Trophoblast cell (in vitro differentiated cells and primary cell): ENCODE data around the gene PRELID1.

Experiments used
- DNase-seq, 2 donors: peaks; one replicate each; pipeline ENCODE4 v3.0.0-alpha.2; 2016
- H2AFZ ChIP-seq: 2 replicates; pipeline ENCODE4 v1.6.1; 2013; ENCODE audit warnings: low read length, moderate library complexity, mild to moderate bottlenecking; ENCODE audit not compliant: insufficient read depth, poor library complexity
- H2AK5ac ChIP-seq: 2 replicates; pipeline ENCODE4 v1.6.1; 2013; ENCODE audit warnings: mild to moderate bottlenecking, low read length
- H2BK120ac ChIP-seq: 2 replicates; pipeline ENCODE4 v1.6.1; 2013; ENCODE audit warnings: low read length, mild to moderate bottlenecking, moderate library complexity; ENCODE audit not compliant: insufficient read depth, poor library complexity
- H2BK12ac ChIP-seq: 2 replicates; pipeline ENCODE4 v1.6.1; 2013; ENCODE audit warnings: mild to moderate bottlenecking, low read length, moderate library complexity
- H2BK5ac ChIP-seq: 2 replicates; pipeline ENCODE4 v1.6.1; 2013; ENCODE audit warnings: low read length, low read depth, moderate library complexity, mild to moderate bottlenecking; ENCODE audit not compliant: poor library complexity
- H3K14ac ChIP-seq: 2 replicates; pipeline ENCODE4 v1.6.1; 2013; ENCODE audit warnings: mild to moderate bottlenecking, low read length
- H3K18ac ChIP-seq: 2 replicates; pipeline ENCODE4 v1.6.1; 2013; ENCODE audit warnings: mild to moderate bottlenecking, low read length
- H3K23ac ChIP-seq: 2 replicates; pipeline ENCODE4 v1.6.1; 2013; ENCODE audit warnings: low read length
- H3K27ac ChIP-seq: 2 replicates; pipeline ENCODE4 v1.5.1; 2013; ENCODE audit warnings: low read depth, mild to moderate bottlenecking, inconsistent platforms, low read length, moderate library complexity
- H3K27me3 ChIP-seq: 2 replicates; pipeline ENCODE4 v1.6.1; 2013; ENCODE audit warnings: inconsistent platforms, mild to moderate bottlenecking, low read length, moderate library complexity; ENCODE audit not compliant: insufficient read depth
- H3K36me3 ChIP-seq, 2 experiments: 1 replicate in 1 of 2; 2 replicates in 1 of 2; pipeline ENCODE4 v1.6.1; 2013; ENCODE audit warnings: low read length in 2 of 2, mild to moderate bottlenecking in 2 of 2, moderate library complexity in 1 of 2; ENCODE audit not compliant: insufficient read depth in 2 of 2, control insufficient read depth in 1 of 2
- H3K4ac ChIP-seq: 2 replicates; pipeline ENCODE4 v1.6.1; 2013; ENCODE audit warnings: low read depth, mild to moderate bottlenecking, low read length, moderate library complexity
- H3K4me1 ChIP-seq, 2 experiments: 1 replicate in 1 of 2; 2 replicates in 1 of 2; pipeline ENCODE4 v1.6.1; 2013; ENCODE audit warnings: low read length in 2 of 2, mild to moderate bottlenecking in 2 of 2, moderate library complexity in 1 of 2; ENCODE audit not compliant: insufficient read depth in 2 of 2, control insufficient read depth in 1 of 2
- H3K4me2 ChIP-seq: 2 replicates; pipeline ENCODE4 v1.6.1; 2013; ENCODE audit warnings: inconsistent platforms, mild to moderate bottlenecking, low read length, moderate library complexity
- H3K4me3 ChIP-seq: 2 replicates; pipeline ENCODE4 v1.5.1; 2013; ENCODE audit warnings: mild to moderate bottlenecking, low read depth, low read length, inconsistent platforms
- H3K79me1 ChIP-seq: one replicate; pipeline ENCODE4 v1.6.1; 2013; ENCODE audit warnings: low read length
- H3K79me2 ChIP-seq: 2 replicates; pipeline ENCODE4 v1.6.1; 2013; ENCODE audit warnings: low read length, mild to moderate bottlenecking; ENCODE audit not compliant: control insufficient read depth, insufficient read depth, poor library complexity
- H3K9ac ChIP-seq: 2 replicates; pipeline ENCODE4 v1.6.1; 2013; ENCODE audit warnings: mild to moderate bottlenecking, low read length
- H3K9me3 ChIP-seq: 2 replicates; pipeline ENCODE4 v1.6.1; 2013; ENCODE audit warnings: low read depth, mild to moderate bottlenecking, control low read depth, inconsistent platforms, low read length; ENCODE audit not compliant: insufficient read depth
- H4K12ac ChIP-seq: 2 replicates; pipeline ENCODE4 v1.6.1; 2013; ENCODE audit warnings: low read depth, mild to moderate bottlenecking, low read length, moderate library complexity
- H4K8ac ChIP-seq: 2 replicates; pipeline ENCODE4 v1.6.1; 2013; ENCODE audit warnings: low read depth, mild to moderate bottlenecking, low read length, moderate library complexity
- H4K91ac ChIP-seq: one replicate; pipeline ENCODE4 v1.6.1; 2013; ENCODE audit warnings: low read depth, mild to moderate bottlenecking, low read length, moderate library complexity
- WGBS: extraction: QIAGEN DNeasy Blood & Tissue Kit; methylation state at CpG from one replicate; pipeline ENCODE4 v1.1.7; 2013; ENCODE audit warnings: missing lambda C conversion rate; ENCODE audit not compliant: insufficient read length, insufficient coverage; ENCODE audit errors: extremely low coverage; 5-methylcytosine and 5-hydroxymethylcytosine counted together

PRELID1 gene

GRCh38 chr5:177311723-177312648 is 8.4 kb downstream of the PRELID1 start, which contains the start of gene MXD3:
Gene MXD3 (minus strand): TSS chr5:177311898. CDS start chr5:177311830, 68 bp downstream.
- H2BK12ac ChIP-seq: no peak within 1 kb of the TSS
- peak within 1 kb of the TSS; percentile 50 for H4K91ac ChIP-seq
- peaks cover 10 to 13% of the 10 kb centered on the region in 2 experiments for H3K36me3 ChIP-seq
- H3K27ac ChIP-seq: no peak within 1 kb of the TSS
- peak within 1 kb of the TSS; percentile 54 for H3K9ac ChIP-seq
- H3K23ac ChIP-seq: no peak within 1 kb of the TSS
- peak within 1 kb of the TSS; percentile 86 for H3K4me2 ChIP-seq
- peak within 1 kb of the TSS; percentile 47 for H2AK5ac ChIP-seq
- WGBS: no CpG with 5 or more reads among the region's 78 CpGs
- H2BK5ac ChIP-seq: peak within 1 kb of the TSS; percentile 34
- peak within 1 kb of the TSS; percentile 30 for H2BK120ac ChIP-seq
- H3K27me3 ChIP-seq: no peaks in the 10 kb centered on the region
- peak within 1 kb of the TSS; percentile 65 for H3K14ac ChIP-seq
- H3K79me2 ChIP-seq: peaks cover 4% of the 10 kb centered on the region
- H3K79me1 ChIP-seq: peaks cover 10% of the 10 kb centered on the region
- no peaks in the 10 kb centered on the region for H3K9me3 ChIP-seq
- peak within 1 kb of the TSS; percentile 73 for H3K4me3 ChIP-seq
- H3K4ac ChIP-seq: peak within 1 kb of the TSS; percentile 14
- peak; percentile 95 to 96 for DNase-seq
- peak within 1 kb of the TSS; percentile 66 for H4K12ac ChIP-seq
- H3K4me1 ChIP-seq: peaks cover 11 to 19% of the 10 kb centered on the region in 2 experiments
- peak within 1 kb of the TSS; percentile 81 for H2AFZ ChIP-seq
- peak within 1 kb of the TSS; percentile 62 for H3K18ac ChIP-seq
- peak within 1 kb of the TSS; percentile 54 for H4K8ac ChIP-seq

GRCh38 chr5:177312649-177313181 is 9.1 kb downstream of the PRELID1 start:
- Histone ChIP-seq H3K4me2 (peak overlapping the region; percentile 86), H4K91ac (peak overlapping the region; percentile 20), H3K79me1 (peaks cover 10% of the 10 kb centered on the region), H3K9ac (no peak overlapping the region), H3K4ac (no peak overlapping the region), H4K12ac (peak overlapping the region; percentile 63), H3K79me2 (peaks cover 4% of the 10 kb centered on the region), H2BK120ac (no peak overlapping the region), H3K14ac (peak overlapping the region; percentile 39), H3K36me3 (peaks cover 7% of the 10 kb centered on the region in 2 experiments), H3K27me3 (no peaks in the 10 kb centered on the region), H4K8ac (peak overlapping the region; percentile 54), H3K27ac (no peak overlapping the region), H2AFZ (peak overlapping the region; percentile 60), H2BK12ac (no peak overlapping the region), H3K4me3 (peak overlapping the region; percentile 23), H3K4me1 (peaks cover 11 to 19% of the 10 kb centered on the region in 2 experiments), H3K23ac (no peak overlapping the region), H3K18ac (no peak overlapping the region), H2BK5ac (peak overlapping the region; percentile 21), H2AK5ac (peak overlapping the region; percentile 33), H3K9me3 (no peaks in the 10 kb centered on the region)
- no CpG with 5 or more reads among the region's 19 CpGs for WGBS
- peak in 1 of 2 donors; percentile 20 for DNase-seq

GRCh38 chr5:177313561-177314259 is 10.1 kb downstream of the PRELID1 start:
- Histone ChIP-seq H3K4me3 (no peak overlapping the region), H3K4ac (no peak overlapping the region), H3K27me3 (no peaks in the 10 kb centered on the region), H3K4me2 (no peak overlapping the region), H3K79me2 (peaks cover 4% of the 10 kb centered on the region), H3K9ac (no peak overlapping the region), H2AFZ (no peak overlapping the region), H3K36me3 (peaks cover 5 to 6% of the 10 kb centered on the region in 2 experiments), H4K91ac (no peak overlapping the region), H4K12ac (no peak overlapping the region), H3K9me3 (no peaks in the 10 kb centered on the region), H3K18ac (no peak overlapping the region), H3K79me1 (peaks cover 10% of the 10 kb centered on the region), H3K14ac (no peak overlapping the region), H2BK120ac (no peak overlapping the region), H3K27ac (no peak overlapping the region), H3K4me1 (peaks cover 11 to 19% of the 10 kb centered on the region in 2 experiments), H2AK5ac (no peak overlapping the region), H3K23ac (no peak overlapping the region), H4K8ac (no peak overlapping the region), H2BK12ac (no peak overlapping the region), H2BK5ac (no peak overlapping the region)
- WGBS: no CpG with 5 or more reads among the region's 15 CpGs
- no peak for DNase-seq
